Embryonic facial prominence (tissue), 1 donor: ENCODE measurements around the gene RANBP9.
A peak's percentile ranks its signal among the peaks of the same experiment; 100 is the strongest.

Source experiments
- DNase-seq: peaks from one replicate; pipeline ENCODE4 v3.0.0-alpha.2; 2016; ENCODE audit errors: extremely low spot score

Gene RANBP9

DNA sequence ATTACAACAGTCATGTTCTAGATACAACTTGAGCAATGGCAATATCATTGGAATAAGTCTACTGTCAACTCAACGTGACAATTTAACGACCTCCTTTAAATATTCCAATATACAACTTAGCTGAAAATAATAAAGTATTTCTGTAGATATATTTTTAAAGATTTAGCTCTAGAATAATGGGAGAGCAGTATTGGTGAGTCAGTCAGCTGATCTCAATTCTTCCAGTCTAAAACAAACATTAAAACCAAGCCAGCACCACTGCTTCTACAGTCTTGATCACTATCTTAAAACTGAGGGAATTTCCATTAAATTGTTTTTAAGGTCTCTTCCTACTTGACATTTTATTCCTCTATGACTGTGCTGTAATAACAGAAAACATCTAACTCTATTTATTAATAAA, 58.3 kb downstream of the RANBP9 start:
- DNase-seq = no peak

DNA sequence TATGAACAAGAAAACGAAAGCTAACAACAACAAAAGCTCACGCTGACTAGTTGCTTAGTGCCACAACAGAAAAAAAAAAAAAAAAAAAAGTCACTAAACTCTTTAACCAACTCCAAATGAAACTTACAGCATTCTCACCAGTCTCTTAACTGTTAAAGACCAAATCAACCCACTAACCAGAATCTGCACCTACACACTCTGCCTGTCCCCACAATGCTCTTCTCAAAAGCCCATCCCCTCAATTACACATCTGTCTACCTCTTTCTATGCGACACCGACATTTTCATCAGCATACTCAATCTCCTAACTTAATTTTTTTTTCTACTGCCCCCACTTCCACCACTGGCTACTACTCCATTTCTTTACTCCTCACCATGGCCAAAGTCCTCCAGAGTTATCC, 62.2 kb downstream of the RANBP9 start:
- no peak for DNase-seq

GRCh38 chr6:13648850-13649249, 62.8 kb downstream of the RANBP9 start:
- no peak for DNase-seq

DNA sequence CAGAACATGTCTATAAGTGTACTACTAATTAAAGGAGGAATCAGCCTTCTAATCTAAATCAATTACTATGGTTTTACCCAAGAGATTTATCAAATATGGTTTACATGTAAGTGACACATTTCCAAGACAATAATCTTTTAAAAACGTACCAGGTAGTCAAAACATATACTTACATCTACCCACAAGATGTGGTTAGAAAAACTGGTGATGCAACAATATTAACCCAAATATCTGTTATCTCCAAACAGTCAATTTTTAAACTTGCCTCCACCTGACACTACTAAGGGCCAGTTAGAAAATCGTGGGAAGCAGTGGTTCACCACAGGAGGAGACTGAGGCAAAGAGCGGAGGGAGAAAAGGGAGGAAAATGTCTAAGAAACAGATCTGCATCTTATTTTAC, 68.5 kb downstream of the RANBP9 start:
- DNase-seq = no peak

DNA sequence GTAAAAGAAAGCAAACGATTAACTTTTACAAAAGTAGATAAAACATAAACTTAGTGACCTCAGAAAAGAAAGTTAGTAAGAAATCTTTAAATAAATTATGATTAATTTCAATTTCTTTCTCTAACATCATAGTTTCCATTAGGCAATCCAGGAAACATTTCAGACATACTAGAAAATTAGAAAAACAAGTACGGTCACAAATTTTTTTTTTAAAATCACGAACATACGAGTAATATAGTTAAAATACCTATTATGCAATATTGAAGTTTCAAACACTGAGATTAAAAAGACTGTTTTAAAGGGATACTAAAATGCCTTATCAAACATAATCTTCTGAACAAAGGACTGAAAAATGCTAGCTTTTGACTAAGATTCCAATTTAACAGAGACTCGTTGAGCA, 70.3 kb downstream of the RANBP9 start:
- no peak for DNase-seq

DNA sequence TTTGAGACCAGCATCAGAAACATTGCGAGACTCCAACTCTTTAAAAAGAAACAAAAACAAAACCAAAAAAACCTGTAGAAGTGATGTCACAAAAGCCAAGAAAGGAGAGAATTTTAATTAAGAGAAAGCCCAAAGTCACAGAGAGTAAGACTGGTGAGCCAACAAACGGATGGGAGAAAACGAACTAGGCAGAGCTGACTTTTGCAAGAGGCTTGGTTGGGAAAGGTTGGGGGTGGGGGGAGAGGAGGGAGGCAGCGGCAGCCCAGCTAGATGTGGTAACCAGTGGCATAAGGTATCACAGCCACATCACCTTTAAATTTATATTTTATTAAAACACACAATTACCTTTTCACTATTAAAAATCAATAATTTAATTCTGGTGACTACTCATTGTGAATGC, 73.0 kb downstream of the RANBP9 start:
- DNase-seq = no peak

- no peak for DNase-seq
These were observed 73.6 kb downstream of the RANBP9 start for GRCh38 chr6:13638014-13638413.

- no peak for DNase-seq
These were observed 75.5 kb downstream of the RANBP9 start for GRCh38 chr6:13635948-13636658.

- no peak for DNase-seq
These were observed 78.3 kb downstream of the RANBP9 start for GRCh38 chr6:13633343-13633742.

GRCh38 chr6:13630499-13630898, 81.1 kb downstream of the RANBP9 start:
- no peak for DNase-seq

- DNase-seq = no peak
These were observed 82.0 kb downstream of the RANBP9 start for GRCh38 chr6:13629459-13630116.

GRCh38 chr6:13624871-13625288, 86.8 kb downstream of the RANBP9 start:
- no peak for DNase-seq

DNA sequence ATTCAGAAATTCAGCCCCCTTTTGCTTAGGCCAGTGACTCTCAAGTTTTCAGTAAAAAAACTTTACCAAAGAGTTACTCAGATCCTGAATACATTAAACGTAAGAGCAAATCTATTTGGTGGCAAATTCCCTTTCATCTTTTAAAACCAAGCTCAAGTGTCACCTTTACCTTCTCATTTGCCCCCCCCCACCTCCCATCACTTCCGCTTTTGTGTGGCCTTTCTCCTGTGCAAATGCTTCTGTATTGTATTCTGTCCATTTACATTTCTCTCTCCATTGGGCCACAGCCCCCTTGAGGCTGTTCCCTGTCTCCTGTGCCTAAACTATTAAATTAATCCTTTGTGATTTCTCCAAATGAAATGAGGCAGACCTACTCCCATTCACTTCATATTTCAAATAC, 94.6 kb downstream of the RANBP9 start:
- no peak for DNase-seq

GRCh38 chr6:13615792-13616120, 95.9 kb downstream of the RANBP9 start:
- DNase-seq = peak; percentile 13

DNA sequence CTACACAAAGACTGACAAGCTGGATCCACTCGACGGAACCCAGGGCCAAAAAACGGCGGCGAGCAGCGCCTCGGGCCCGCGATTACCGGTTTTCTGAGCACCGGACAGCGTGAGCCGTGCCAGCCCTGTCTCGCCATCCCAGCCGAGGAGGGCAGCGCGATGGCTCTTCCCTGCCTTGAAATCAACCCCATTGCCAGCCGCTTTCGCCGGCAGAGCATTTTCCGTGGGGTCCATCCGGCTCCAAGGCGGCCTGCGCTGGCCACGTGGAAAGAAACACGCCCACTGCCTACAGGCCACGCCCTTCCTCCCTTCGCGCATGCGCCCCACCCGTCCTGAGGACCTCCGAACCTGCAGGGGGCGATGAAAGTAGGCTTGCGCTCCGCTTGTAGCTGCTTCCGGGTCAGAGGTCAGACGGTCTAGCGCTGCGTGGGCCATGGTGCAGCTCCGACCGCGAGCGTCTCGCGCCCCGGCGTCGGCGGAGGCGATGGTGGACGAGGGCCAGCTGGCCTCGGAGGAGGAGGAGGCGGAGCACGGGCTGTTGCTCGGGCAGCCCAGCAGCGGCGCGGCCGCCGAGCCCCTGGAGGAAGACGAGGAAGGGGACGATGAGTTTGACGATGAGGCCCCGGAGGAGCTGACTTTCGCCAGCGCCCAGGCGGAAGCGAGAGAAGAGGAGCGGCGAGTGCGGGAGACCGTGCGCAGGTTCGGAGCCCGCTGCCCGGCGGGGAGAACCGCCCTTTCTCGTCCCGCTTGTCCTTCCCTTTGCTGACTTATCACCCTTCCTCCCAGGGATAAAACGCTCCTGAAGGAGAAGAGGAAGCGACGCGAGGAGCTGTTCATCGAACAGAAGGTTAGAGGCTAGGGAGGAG, 96.5 kb downstream of the RANBP9 start, which contains the start of gene NOL7:
Gene NOL7, plus strand, starts transcription at position 410 of the 866 bp plus-strand sequence. Its CDS starts 24 bp downstream, at position 434.
- peak; percentile 98 for DNase-seq

DNA sequence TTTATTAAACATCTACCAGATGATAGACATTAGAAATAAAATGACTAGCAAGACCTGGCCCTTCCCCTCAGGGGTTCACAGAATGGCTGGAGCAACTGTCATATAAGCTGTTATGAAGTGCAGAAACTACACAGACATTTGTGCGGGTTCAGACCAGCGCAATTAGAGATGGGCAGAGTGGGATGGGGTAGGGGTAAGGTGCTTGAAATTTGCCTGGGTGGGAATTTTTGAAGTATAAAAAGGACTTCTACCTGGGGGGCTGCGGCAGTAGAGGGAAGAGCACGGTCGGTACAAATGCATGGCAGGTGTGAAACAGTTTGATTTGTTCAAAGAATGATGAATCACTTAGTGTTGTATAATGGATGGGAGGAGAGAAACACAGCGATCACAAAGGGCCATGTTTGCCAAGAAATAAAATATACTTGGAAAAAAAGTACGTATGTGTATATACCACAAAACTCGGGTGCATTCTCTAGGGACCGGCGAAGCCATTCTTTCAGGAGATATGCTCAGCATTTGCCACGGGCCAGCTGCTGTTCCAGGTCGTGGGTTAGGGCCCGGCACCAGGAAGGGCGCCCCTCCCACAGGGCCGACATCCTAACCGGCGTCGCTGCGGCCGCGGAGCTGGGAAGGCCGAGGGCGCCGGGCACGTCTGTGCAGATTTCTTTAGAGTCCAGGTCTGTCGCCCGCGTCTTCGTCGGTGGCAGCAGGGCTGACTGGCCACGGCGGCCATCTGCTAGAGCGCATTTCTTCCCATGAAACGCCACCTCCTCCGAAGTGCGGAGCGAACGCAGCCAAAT, 97.3 kb downstream of the RANBP9 start:
- DNase-seq = no peak

DNA sequence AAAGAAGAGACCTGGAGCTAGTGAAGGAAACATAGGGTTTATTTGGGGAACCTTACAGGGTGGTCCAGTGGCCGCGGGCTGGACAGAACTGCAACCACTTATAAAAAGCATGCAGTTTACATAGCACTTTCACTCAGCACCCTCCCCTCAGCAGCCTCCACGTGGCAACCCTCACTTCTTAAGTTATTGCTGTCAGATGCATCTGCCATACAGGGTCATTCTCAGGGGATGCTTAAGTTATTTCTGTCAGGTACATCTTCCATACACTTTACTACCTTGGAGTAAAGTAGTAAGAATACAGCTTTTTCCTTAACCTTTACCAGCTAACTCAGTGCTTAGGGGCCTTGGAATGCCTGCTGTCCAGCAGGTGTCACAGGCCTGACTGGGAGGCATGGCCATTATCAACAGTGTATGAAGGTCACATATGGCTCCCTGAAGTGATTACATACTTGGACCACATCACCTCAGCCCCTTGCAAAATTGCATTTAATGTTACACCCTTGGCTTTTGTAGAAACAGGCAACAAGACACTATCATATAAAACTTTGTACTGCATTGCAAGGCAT, 98.5 kb downstream of the RANBP9 start:
- DNase-seq = no peak

DNA sequence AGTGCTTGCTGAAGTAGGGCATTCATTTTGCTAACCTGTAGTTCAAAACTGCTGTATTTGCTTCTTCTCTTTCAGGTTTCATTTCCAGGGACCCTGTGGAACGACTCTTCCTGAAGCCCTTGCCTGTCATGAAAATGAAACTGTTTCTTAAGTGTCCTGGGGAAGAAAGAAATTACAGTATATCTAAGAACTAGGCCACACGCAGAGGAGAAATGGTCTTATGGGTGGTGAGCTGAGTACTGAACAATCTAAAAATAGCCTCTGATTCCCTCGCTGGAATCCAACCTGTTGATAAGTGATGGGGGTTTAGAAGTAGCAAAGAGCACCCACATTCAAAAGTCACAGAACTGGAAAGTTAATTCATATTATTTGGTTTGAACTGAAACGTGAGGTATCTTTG, 99.9 kb downstream of the RANBP9 start:
- no peak for DNase-seq

DNA sequence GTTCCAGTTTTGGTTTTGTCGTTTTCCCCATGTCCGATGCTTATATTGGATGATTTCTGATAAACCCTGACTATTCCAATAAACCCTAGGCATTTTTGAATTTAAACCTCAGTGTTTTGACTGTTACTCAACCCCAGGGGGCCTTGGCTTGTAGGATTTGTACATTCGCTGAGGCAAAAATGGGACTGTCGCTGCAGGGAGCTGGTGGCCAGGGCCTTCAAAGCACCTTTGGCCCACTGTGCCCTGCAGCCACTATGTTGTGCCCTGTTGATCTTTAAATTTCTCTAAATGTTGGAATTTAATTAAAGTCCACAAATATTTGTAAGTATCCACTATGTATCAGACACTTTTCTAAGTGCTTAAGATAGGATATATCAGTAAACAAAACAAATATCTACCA, 106.0 kb downstream of the RANBP9 start:
- DNase-seq = no peak

- DNase-seq = no peak
These were observed 106.9 kb downstream of the RANBP9 start for GRCh38 chr6:13604546-13605416.

- no peak for DNase-seq
These were observed 107.5 kb downstream of the RANBP9 start for GRCh38 chr6:13604135-13604534.
